Renal cortex interstitium (tissue), 11 donors: ENCODE measurements around the gene MYBPHL. TPM values are rescaled to one million over a fixed set of nuclear protein-coding genes. Genes with fewer than 3 reads are reported as not detected.

Experiments
- DNase-seq, 11 donors: peaks; one replicate each; pipeline ENCODE4 v3.0.0-alpha.2; 2013; ENCODE audit warnings: low read depth in 9 of 11, low spot score in 4 of 11; ENCODE audit errors: extremely low read depth in 1 of 11
- polyA plus RNA-seq, 3 donors: library from polyadenylated mRNA; unstranded; fragments of 120-200 nt; gene quantifications; one replicate each; pipeline ENCODE4 v1.2.1, GENCODE V29; 2013; ENCODE audit not compliant: insufficient read length in 3 of 3

MYBPHL gene
- polyA plus RNA-seq, 3 donors: 0.11 to 0.39 TPM; not detected in 1

GRCh38 chr1:109247401-109248365 lies 59.1 kb downstream of the MYBPHL start:
- no peak for DNase-seq

- DNase-seq: no peak
Measured at GRCh38 chr1:109246141-109246551, 60.7 kb downstream of the MYBPHL start.

DNA sequence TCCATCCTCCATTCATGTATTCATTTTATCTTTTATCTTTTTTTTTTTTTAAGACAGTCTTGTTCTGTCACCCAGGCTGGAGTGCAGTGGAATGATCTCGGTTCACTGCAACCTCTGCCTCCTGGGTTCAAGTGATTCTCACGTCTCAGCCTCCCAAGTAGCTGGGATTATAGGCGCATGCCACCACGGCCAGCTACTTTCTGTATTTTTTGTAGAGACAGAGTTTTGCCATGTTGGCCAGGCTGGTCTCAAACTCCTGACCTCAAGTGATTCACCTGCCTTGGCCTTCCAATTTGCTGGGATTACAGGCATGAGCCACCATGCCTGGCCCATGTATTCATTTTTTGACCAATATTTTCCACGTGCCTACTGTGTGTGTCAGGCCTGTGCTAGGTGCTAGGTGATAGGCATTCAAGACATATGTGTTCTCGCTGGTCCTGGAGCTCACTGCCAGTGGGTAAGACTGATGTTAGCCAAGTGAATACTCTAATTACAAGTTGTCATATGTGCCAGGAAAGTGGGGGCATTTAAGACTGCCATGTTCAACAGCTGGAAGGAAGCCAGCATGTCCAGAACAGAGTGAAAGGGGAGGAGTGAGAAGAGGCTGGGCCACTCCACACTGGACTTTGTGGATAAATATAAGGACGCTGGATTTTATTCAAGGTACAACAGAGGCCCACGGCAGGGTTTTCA lies 62.8 kb downstream of the MYBPHL start:
- DNase-seq: no peak

GRCh38 chr1:109243221-109243620 lies 63.6 kb downstream of the MYBPHL start:
- no peak for DNase-seq

- DNase-seq: no peak
Measured at GRCh38 chr1:109242387-109242786, 64.4 kb downstream of the MYBPHL start.

Other genes with a start within 250 kb of the MYBPHL start
- gene TAF13, start 231.0 kb downstream of the MYBPHL start, polyA plus RNA-seq: 10 to 100 TPM; 42.5 to 47.9 (median 43.8) TPM
- gene TMEM167B, start 216.2 kb downstream of the MYBPHL start, polyA plus RNA-seq: 10 to 100 TPM; 39.3 to 40.5 (median 40.4) TPM
- 1 to 10 TPM; 1.4 to 1.9 (median 1.5) TPM for gene ELAPOR1, start 192.9 kb downstream of the MYBPHL start, polyA plus RNA-seq
- 100 to 1,000 TPM; 132 to 148 (median 139) TPM for gene SARS1, start 93.1 kb downstream of the MYBPHL start, polyA plus RNA-seq
- 10 to 100 TPM; 25.6 to 39.5 (median 34.9) TPM for gene CELSR2, start 57.5 kb downstream of the MYBPHL start, polyA plus RNA-seq
- gene PSRC1, start 23.9 kb downstream of the MYBPHL start, polyA plus RNA-seq: 10 to 100 TPM; 25.1 to 32.6 (median 27.1) TPM
- gene SORT1, start 90.9 kb upstream of the MYBPHL start, polyA plus RNA-seq: 10 to 100 TPM; 50.9 to 60.4 (median 53.3) TPM
- gene PSMA5, start 119.4 kb upstream of the MYBPHL start, polyA plus RNA-seq: 100 to 1,000 TPM in 2 of 3 donors, 10 to 100 TPM in 1; 96.1 to 128 (median 106) TPM
- 10 to 100 TPM in 2 of 3 donors, 1 to 10 TPM in 1; 8.6 to 15.0 (median 10.8) TPM for gene SYPL2, start 159.5 kb upstream of the MYBPHL start, polyA plus RNA-seq
- 10 to 100 TPM in 2 of 3 donors, 1 to 10 TPM in 1; 9.5 to 13.2 (median 12.3) TPM for gene ATXN7L2, start 176.9 kb upstream of the MYBPHL start, polyA plus RNA-seq
- gene CYB561D1, start 187.1 kb upstream of the MYBPHL start, polyA plus RNA-seq: 10 to 100 TPM in 1 of 3 donors, 1 to 10 TPM in 2; 8.7 to 10.9 (median 9.5) TPM
- gene AMIGO1, start 202.7 kb upstream of the MYBPHL start, polyA plus RNA-seq: 1 to 10 TPM; 6.2 to 8.1 (median 6.7) TPM
- gene GPR61, start 232.9 kb upstream of the MYBPHL start, polyA plus RNA-seq: under 1 TPM; 0.45 to 0.87 (median 0.78) TPM
- gene GNAI3, start 241.6 kb upstream of the MYBPHL start, polyA plus RNA-seq: 10 to 100 TPM; 11.7 to 13.5 (median 12.1) TPM